Measurements from ENCODE around the gene PEX13.

Gene PEX13

GRCh38 chr2:61045226-61045625, 27.7 kb downstream of the PEX13 start:
- H3K4me3 ChIP-seq (ENCODE audit: low read depth, low read length) = no peak overlapping the region
- DNase-seq (ENCODE audit: low read depth) = no peak
- TF ChIP-seq MYC (IDR thresholded peaks at IDR 0.05; ENCODE audit: low read depth, low read length) (no peak), POLR2A (IDR thresholded peaks at IDR 0.05; ENCODE audit: extremely low read depth, insufficient read length) (no peak)
- TF ChIP-seq, protein P1, sequence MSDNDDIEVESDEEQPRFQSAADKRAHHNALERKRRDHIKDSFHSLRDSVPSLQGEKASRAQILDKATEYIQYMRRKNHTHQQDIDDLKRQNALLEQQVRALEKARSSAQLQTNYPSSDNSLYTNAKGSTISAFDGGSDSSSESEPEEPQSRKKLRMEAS (IDR thresholded peaks at IDR 0.05; ENCODE audit: low read depth, low read length) = no peak
- TF ChIP-seq, protein P2, sequence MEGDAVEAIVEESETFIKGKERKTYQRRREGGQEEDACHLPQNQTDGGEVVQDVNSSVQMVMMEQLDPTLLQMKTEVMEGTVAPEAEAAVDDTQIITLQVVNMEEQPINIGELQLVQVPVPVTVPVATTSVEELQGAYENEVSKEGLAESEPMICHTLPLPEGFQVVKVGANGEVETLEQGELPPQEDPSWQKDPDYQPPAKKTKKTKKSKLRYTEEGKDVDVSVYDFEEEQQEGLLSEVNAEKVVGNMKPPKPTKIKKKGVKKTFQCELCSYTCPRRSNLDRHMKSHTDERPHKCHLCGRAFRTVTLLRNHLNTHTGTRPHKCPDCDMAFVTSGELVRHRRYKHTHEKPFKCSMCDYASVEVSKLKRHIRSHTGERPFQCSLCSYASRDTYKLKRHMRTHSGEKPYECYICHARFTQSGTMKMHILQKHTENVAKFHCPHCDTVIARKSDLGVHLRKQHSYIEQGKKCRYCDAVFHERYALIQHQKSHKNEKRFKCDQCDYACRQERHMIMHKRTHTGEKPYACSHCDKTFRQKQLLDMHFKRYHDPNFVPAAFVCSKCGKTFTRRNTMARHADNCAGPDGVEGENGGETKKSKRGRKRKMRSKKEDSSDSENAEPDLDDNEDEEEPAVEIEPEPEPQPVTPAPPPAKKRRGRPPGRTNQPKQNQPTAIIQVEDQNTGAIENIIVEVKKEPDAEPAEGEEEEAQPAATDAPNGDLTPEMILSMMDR (IDR thresholded peaks at IDR 0.05; ENCODE audit: low read depth, low read length) = no peak

DNA sequence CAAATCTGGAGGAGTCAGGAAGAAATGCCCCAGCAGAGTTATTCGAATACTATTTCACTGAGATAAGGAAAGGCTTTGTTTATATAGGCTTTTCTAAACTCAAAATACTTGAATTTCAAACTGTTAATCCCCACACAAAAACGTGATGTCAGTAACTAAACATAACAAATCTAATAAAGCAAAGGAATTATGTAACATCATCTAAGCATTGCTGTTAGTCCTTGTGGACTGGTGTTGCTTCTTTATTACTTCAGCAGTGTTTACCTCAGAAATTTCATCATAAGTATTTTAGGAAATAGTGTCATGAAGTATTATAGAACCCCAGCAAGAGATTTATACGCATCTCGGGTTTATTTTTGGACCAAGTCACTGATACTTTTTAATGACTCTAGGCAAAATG, 28.5 kb downstream of the PEX13 start:
- H3K4me3 ChIP-seq (ENCODE audit: low read depth, low read length) = no peak overlapping the region
- no peak for DNase-seq (ENCODE audit: low read depth)
- TF ChIP-seq, protein P1 (IDR thresholded peaks at IDR 0.05; ENCODE audit: low read depth, low read length) = no peak
- TF ChIP-seq POLR2A (IDR thresholded peaks at IDR 0.05; ENCODE audit: extremely low read depth, insufficient read length) (no peak), MYC (IDR thresholded peaks at IDR 0.05; ENCODE audit: low read depth, low read length) (no peak)
- TF ChIP-seq, protein P2 (IDR thresholded peaks at IDR 0.05; ENCODE audit: low read depth, low read length) = no peak

DNA sequence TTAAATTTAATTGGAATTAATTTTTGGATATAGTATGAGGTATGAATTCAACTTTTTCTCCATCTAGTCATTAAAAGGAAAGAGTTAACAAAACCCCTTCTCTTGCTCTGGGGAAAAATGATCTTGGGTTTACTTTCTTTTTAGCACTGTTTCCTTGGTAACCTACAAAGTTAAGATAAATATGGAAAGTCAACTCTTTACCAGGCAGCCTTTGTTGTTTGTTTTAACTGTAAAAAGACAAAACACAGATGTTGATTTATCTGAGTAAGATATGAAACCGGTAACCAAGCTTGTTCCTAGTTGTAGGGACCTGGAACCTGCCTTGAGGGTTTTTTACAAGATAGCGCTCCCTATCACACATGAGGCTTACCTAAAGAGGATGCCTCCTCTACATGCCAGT, 38.0 kb downstream of the PEX13 start:
- no peak overlapping the region for H3K4me3 ChIP-seq (ENCODE audit: low read depth, low read length)
- DNase-seq (ENCODE audit: low read depth) = no peak
- TF ChIP-seq, protein P2 (IDR thresholded peaks at IDR 0.05; ENCODE audit: low read depth, low read length) = no peak
- TF ChIP-seq MYC (IDR thresholded peaks at IDR 0.05; ENCODE audit: low read depth, low read length) (no peak), POLR2A (IDR thresholded peaks at IDR 0.05; ENCODE audit: extremely low read depth, insufficient read length) (no peak)
- TF ChIP-seq, protein P1 (IDR thresholded peaks at IDR 0.05; ENCODE audit: low read depth, low read length) = no peak

GRCh38 chr2:61057562-61057961, 40.0 kb downstream of the PEX13 start:
- H3K4me3 ChIP-seq (ENCODE audit: low read depth, low read length) = no peak overlapping the region
- DNase-seq (ENCODE audit: low read depth) = no peak
- TF ChIP-seq, protein P2 (IDR thresholded peaks at IDR 0.05; ENCODE audit: low read depth, low read length) = no peak
- TF ChIP-seq MYC (IDR thresholded peaks at IDR 0.05; ENCODE audit: low read depth, low read length) (no peak), POLR2A (IDR thresholded peaks at IDR 0.05; ENCODE audit: extremely low read depth, insufficient read length) (no peak)
- TF ChIP-seq, protein P1 (IDR thresholded peaks at IDR 0.05; ENCODE audit: low read depth, low read length) = no peak

DNA sequence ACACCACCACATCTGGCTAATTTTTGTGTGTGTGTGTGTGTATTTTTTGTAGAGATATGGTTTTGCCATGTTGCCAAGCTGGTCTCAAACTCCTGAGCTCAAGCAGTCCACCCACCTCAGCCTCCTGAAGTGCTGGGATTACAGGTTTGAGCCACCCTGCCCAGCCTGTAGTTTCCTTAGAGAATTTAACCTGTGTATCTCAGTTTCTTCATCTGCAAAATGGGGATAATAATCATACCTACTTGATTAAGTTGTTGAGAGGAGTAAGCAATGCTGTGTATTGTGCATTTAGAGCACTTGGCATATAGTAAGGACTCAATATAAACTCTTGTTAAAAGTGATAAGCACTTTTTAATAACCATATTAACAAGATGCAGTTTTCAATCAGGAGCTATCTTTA, 41.9 kb downstream of the PEX13 start:
- TF ChIP-seq, protein P2 (IDR thresholded peaks at IDR 0.05; ENCODE audit: low read depth, low read length) = no peak
- TF ChIP-seq MYC (IDR thresholded peaks at IDR 0.05; ENCODE audit: low read depth, low read length) = no peak
- TF ChIP-seq, protein P1 (IDR thresholded peaks at IDR 0.05; ENCODE audit: low read depth, low read length) = no peak
- no peak for TF ChIP-seq POLR2A (IDR thresholded peaks at IDR 0.05; ENCODE audit: extremely low read depth, insufficient read length)
- DNase-seq (ENCODE audit: low read depth) = no peak
- H3K4me3 ChIP-seq (ENCODE audit: low read depth, low read length) = no peak overlapping the region
